Mucosa of rectum (tissue), 2 donors: Measurements from ENCODE around the gene NYNRIN.

Source experiments
- H3K27ac ChIP-seq, 2 donors: one replicate each; pipeline ENCODE4 v1.7.0; 2013; ENCODE audit warnings: inconsistent platforms in 2 of 2, low read depth in 2 of 2, low read length in 2 of 2
- H3K27me3 ChIP-seq, 2 donors: one replicate each; pipeline ENCODE4 v1.7.0; 2013; ENCODE audit warnings: low read length in 2 of 2; ENCODE audit not compliant: control insufficient read depth in 2 of 2, insufficient read depth in 2 of 2
- H3K36me3 ChIP-seq, 2 donors: one replicate each; pipeline ENCODE4 v1.7.0; 2013; ENCODE audit warnings: low read length in 2 of 2; ENCODE audit not compliant: control insufficient read depth in 2 of 2, insufficient read depth in 2 of 2
- H3K4me1 ChIP-seq, 2 donors: one replicate each; pipeline ENCODE4 v1.7.0; 2013; ENCODE audit warnings: low read length in 2 of 2, mild to moderate bottlenecking in 1 of 2; ENCODE audit not compliant: control insufficient read depth in 2 of 2, insufficient read depth in 2 of 2
- H3K4me3 ChIP-seq, 2 donors: one replicate each; pipeline ENCODE4 v1.7.0; 2013; ENCODE audit warnings: low read length in 2 of 2
- H3K9ac ChIP-seq, 2 donors: one replicate each; pipeline ENCODE4 v1.7.0; 2013; ENCODE audit warnings: low read length in 2 of 2, low read depth in 1 of 2, mild to moderate bottlenecking in 1 of 2
- H3K9me3 ChIP-seq, 2 donors: one replicate each; pipeline ENCODE4 v1.7.0; 2013; ENCODE audit warnings: low read length in 2 of 2; ENCODE audit not compliant: control insufficient read depth in 2 of 2
- donor health status: healthy.
- donor health status: Normal muscosa, but diverticular disease.

The NYNRIN gene

GRCh38 chr14:24411443-24412389 is 12.9 kb downstream of the NYNRIN start:
- Histone ChIP-seq H3K9ac (peak overlapping the region in 1 of 2 donors; percentile 1), H3K36me3 (peaks cover 13 to 26% of the 10 kb centered on the region in 2 donors), H3K4me1 (no peaks in the 10 kb centered on the region), H3K4me3 (no peak overlapping the region), H3K27me3 (no peaks in the 10 kb centered on the region), H3K9me3 (no peaks in the 10 kb centered on the region), H3K27ac (no peak overlapping the region)

GRCh38 chr14:24414077-24414476 is 15.3 kb downstream of the NYNRIN start:
- no peak overlapping the region for H3K27ac ChIP-seq
- H3K4me3 ChIP-seq: no peak overlapping the region
- H3K9ac ChIP-seq: no peak overlapping the region
- no peaks in the 10 kb centered on the region for H3K27me3 ChIP-seq
- H3K4me1 ChIP-seq: peaks cover 9 to 10% of the 10 kb centered on the region in 2 donors
- H3K36me3 ChIP-seq: peaks cover 13 to 18% of the 10 kb centered on the region in 2 donors
- H3K9me3 ChIP-seq: no peaks in the 10 kb centered on the region

- Histone ChIP-seq H3K4me3 (no peak overlapping the region), H3K4me1 (peaks cover 11 to 13% of the 10 kb centered on the region in 2 donors), H3K27me3 (no peaks in the 10 kb centered on the region), H3K9me3 (no peaks in the 10 kb centered on the region), H3K9ac (no peak overlapping the region), H3K36me3 (peaks cover 13 to 15% of the 10 kb centered on the region in 2 donors), H3K27ac (no peak overlapping the region)
These were observed 16.1 kb downstream of the NYNRIN start for GRCh38 chr14:24414732-24415420.

GRCh38 chr14:24415421-24416253 is 16.8 kb downstream of the NYNRIN start:
- Histone ChIP-seq H3K27ac (no peak overlapping the region), H3K27me3 (no peaks in the 10 kb centered on the region), H3K4me3 (no peak overlapping the region), H3K36me3 (peaks cover 11 to 13% of the 10 kb centered on the region in 2 donors), H3K9ac (no peak overlapping the region), H3K9me3 (no peaks in the 10 kb centered on the region), H3K4me1 (peaks cover 11 to 13% of the 10 kb centered on the region in 2 donors)

GRCh38 chr14:24416254-24416931 is 17.6 kb downstream of the NYNRIN start:
- Histone ChIP-seq H3K4me3 (no peak overlapping the region), H3K9ac (no peak overlapping the region), H3K27me3 (no peaks in the 10 kb centered on the region), H3K27ac (no peak overlapping the region), H3K36me3 (peaks cover 5 to 6% of the 10 kb centered on the region in 2 donors), H3K4me1 (peaks cover 11 to 13% of the 10 kb centered on the region in 2 donors), H3K9me3 (no peaks in the 10 kb centered on the region)

GRCh38 chr14:24416932-24417619 is 18.3 kb downstream of the NYNRIN start:
- Histone ChIP-seq H3K27ac (no peak overlapping the region), H3K4me1 (peaks cover 11 to 14% of the 10 kb centered on the region in 2 donors), H3K27me3 (no peaks in the 10 kb centered on the region), H3K36me3 (peaks cover 3 to 6% of the 10 kb centered on the region in 2 donors), H3K9me3 (no peaks in the 10 kb centered on the region), H3K4me3 (no peak overlapping the region), H3K9ac (no peak overlapping the region)

- peak overlapping the region; percentile 33 to 63 for H3K27ac ChIP-seq
- peaks cover 15 to 23% of the 10 kb centered on the region in 2 donors for H3K4me1 ChIP-seq
- peaks cover 3 to 4% of the 10 kb centered on the region in 2 donors for H3K36me3 ChIP-seq
- H3K9me3 ChIP-seq: no peaks in the 10 kb centered on the region
- H3K9ac ChIP-seq: peak overlapping the region in 1 of 2 donors; percentile 42
- H3K4me3 ChIP-seq: no peak overlapping the region
- no peaks in the 10 kb centered on the region for H3K27me3 ChIP-seq
These were observed 19.2 kb downstream of the NYNRIN start for GRCh38 chr14:24417832-24418491.

- Histone ChIP-seq H3K36me3 (peaks cover 0 to 3% of the 10 kb centered on the region in 2 donors), H3K9ac (peak overlapping the region in 1 of 2 donors; percentile 42), H3K9me3 (no peaks in the 10 kb centered on the region), H3K4me3 (no peak overlapping the region), H3K4me1 (peaks cover 15 to 28% of the 10 kb centered on the region in 2 donors), H3K27me3 (no peaks in the 10 kb centered on the region), H3K27ac (peak overlapping the region; percentile 33 to 63)
These were observed 19.7 kb downstream of the NYNRIN start for GRCh38 chr14:24418492-24418873.
